Activated naive CD8-positive, alpha-beta T cell (primary cell): Measurements from ENCODE around the gene DHRS11.

Experiments used
- H3K27ac Mint-ChIP-seq: one replicate; pipeline ENCODE4 v1.8.0; 2021; ENCODE audit warnings: mixed read lengths
- H3K27me3 Mint-ChIP-seq: one replicate; pipeline ENCODE4 v1.8.0; 2021; ENCODE audit warnings: mixed read lengths
- H3K36me3 Mint-ChIP-seq: one replicate; pipeline ENCODE4 v1.8.0; 2021; ENCODE audit warnings: mixed read lengths
- H3K4me1 Mint-ChIP-seq: one replicate; pipeline ENCODE4 v1.8.0; 2021; ENCODE audit warnings: low read depth, mixed read lengths
- H3K4me3 Mint-ChIP-seq: one replicate; pipeline ENCODE4 v1.8.0; 2021; ENCODE audit warnings: mild to moderate bottlenecking, mixed read lengths
- H3K9me3 Mint-ChIP-seq: one replicate; pipeline ENCODE4 v1.8.0; 2021; ENCODE audit warnings: low read depth, mixed read lengths

Gene DHRS11

GRCh38 chr17:36645422-36645821 is 53.7 kb downstream of the DHRS11 start:
- H3K27me3 Mint-ChIP-seq, result peaks cover 24% of the 10 kb centered on the region
- H3K4me1 Mint-ChIP-seq, result peaks cover 12% of the 10 kb centered on the region
- H3K27ac Mint-ChIP-seq, result no peak overlapping the region
- no peaks in the 10 kb centered on the region for H3K9me3 Mint-ChIP-seq
- no peak overlapping the region for H3K4me3 Mint-ChIP-seq
- no peaks in the 10 kb centered on the region for H3K36me3 Mint-ChIP-seq

DNA sequence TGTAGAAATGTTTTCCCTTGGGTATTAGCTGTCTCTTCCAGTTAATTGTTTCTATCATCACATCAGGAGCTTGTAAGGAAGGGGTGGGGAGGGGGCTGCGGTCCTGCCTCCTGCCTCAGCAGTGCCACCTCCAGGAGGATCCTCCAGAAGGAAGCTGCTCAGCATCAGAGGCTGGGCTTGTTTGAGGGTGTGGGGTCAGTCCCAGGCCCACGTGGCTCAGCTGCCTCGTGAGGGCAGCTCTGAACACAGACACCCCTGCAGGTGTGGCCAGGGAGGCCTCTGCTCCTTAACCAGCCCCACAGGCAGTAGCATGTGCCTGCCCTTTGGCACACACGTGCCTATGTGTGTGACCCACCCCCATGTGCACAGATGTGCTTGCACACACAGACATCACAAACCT is 56.0 kb downstream of the DHRS11 start:
- Mint-ChIP-seq H3K4me1 (peaks cover 5% of the 10 kb centered on the region), H3K4me3 (no peak overlapping the region), H3K27me3 (peaks cover 20% of the 10 kb centered on the region), H3K9me3 (no peaks in the 10 kb centered on the region), H3K36me3 (no peaks in the 10 kb centered on the region), H3K27ac (no peak overlapping the region)

GRCh38 chr17:36650096-36650775 is 58.6 kb downstream of the DHRS11 start:
- no peaks in the 10 kb centered on the region for H3K4me1 Mint-ChIP-seq
- H3K27ac Mint-ChIP-seq, result no peak overlapping the region
- no peaks in the 10 kb centered on the region for H3K9me3 Mint-ChIP-seq
- H3K36me3 Mint-ChIP-seq, result no peaks in the 10 kb centered on the region
- no peak overlapping the region for H3K4me3 Mint-ChIP-seq
- peaks cover 9% of the 10 kb centered on the region for H3K27me3 Mint-ChIP-seq
